ENCODE results near the gene SAPCD2.
"Not testable (repeated sequence)": the region's sequence is repeated elsewhere in the genome, so short reads cannot be mapped to it uniquely, and the experiment has no call there.

The SAPCD2 gene

GRCh38 chr9:137064027-137064879, 6.1 kb downstream of the SAPCD2 start:
- DNase-seq, result no peak

- DNase-seq, result no peak
Observed at GRCh38 chr9:137063311-137064026, 6.9 kb downstream of the SAPCD2 start.

- not testable (repeated sequence) for DNase-seq
Observed at GRCh38 chr9:137062798-137063197, 7.6 kb downstream of the SAPCD2 start.

- DNase-seq, result no peak
Observed at GRCh38 chr9:137062384-137062783, 8.0 kb downstream of the SAPCD2 start.

- no peak for DNase-seq
Observed at GRCh38 chr9:137058521-137059234, 11.7 kb downstream of the SAPCD2 start.

- no peak for DNase-seq
Observed at GRCh38 chr9:137057545-137057944, 12.8 kb downstream of the SAPCD2 start.

GRCh38 chr9:137056739-137057415, 13.5 kb downstream of the SAPCD2 start:
- DNase-seq, result no peak

GRCh38 chr9:137055385-137056364, 14.7 kb downstream of the SAPCD2 start:
- DNase-seq, result no peak

- DNase-seq, result no peak
Observed at GRCh38 chr9:137054932-137055384, 15.4 kb downstream of the SAPCD2 start.

- DNase-seq, result no peak
Observed at GRCh38 chr9:137053944-137054931, 16.1 kb downstream of the SAPCD2 start, which contains the start of gene ENTPD2. Gene ENTPD2, minus strand, starts transcription at chr9:137054061. Its CDS starts 64 bp downstream, at chr9:137053997.

GRCh38 chr9:137052998-137053943, 17.1 kb downstream of the SAPCD2 start:
- no peak for DNase-seq

- no peak for DNase-seq
Observed at GRCh38 chr9:137052293-137052692, 18.1 kb downstream of the SAPCD2 start.

GRCh38 chr9:137051145-137051724, 19.1 kb downstream of the SAPCD2 start:
- no peak for DNase-seq

GRCh38 chr9:137050570-137050969, 19.8 kb downstream of the SAPCD2 start:
- no peak for DNase-seq

GRCh38 chr9:137049544-137050449, 20.6 kb downstream of the SAPCD2 start:
- DNase-seq, result no peak

- DNase-seq, result no peak
Observed at GRCh38 chr9:137048655-137049543, 21.5 kb downstream of the SAPCD2 start.

All from cortex of kidney (tissue), 1 donor.